Measurements from ENCODE around the gene PDGFA. TPM values are rescaled to one million over a fixed set of nuclear protein-coding genes. Genes with fewer than 3 reads are reported as not detected.

PDGFA gene
- total RNA-seq, 4 donors from 2014 or later: 7.0 to 23.7 (median 8.8) TPM

DNA sequence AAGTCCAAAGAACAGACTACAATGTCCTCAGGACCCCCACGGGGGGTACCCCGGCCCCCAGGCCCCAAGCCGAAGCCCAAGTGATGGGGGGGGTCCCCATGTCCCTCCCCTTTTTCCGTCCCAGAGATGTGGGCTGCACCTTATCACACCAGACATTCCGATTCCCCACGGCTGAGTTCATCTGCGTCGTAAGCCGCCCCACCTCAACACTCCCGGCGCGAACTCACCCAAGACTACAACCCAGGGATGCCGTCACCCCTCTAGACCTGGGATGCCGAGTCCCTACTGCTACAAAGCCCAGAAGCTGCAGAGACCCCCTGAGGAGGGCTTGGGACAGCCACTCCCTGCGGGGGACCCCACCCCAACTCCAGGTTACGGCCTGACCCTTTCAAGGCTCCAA lies 14.5 kb downstream of the PDGFA start:
- ATAC-seq (ENCODE audit: low FRiP score) (no peak), DNase-seq (ENCODE audit: low spot score) (no peak)
- no peak for TF ChIP-seq CTCF (IDR thresholded peaks at IDR 0.05)

- ATAC-seq (ENCODE audit: low FRiP score) (no peak), DNase-seq (ENCODE audit: low spot score) (no peak)
- no peak for TF ChIP-seq CTCF (IDR thresholded peaks at IDR 0.05)
Observed at GRCh38 chr7:504221-505111, 15.2 kb downstream of the PDGFA start.

DNA sequence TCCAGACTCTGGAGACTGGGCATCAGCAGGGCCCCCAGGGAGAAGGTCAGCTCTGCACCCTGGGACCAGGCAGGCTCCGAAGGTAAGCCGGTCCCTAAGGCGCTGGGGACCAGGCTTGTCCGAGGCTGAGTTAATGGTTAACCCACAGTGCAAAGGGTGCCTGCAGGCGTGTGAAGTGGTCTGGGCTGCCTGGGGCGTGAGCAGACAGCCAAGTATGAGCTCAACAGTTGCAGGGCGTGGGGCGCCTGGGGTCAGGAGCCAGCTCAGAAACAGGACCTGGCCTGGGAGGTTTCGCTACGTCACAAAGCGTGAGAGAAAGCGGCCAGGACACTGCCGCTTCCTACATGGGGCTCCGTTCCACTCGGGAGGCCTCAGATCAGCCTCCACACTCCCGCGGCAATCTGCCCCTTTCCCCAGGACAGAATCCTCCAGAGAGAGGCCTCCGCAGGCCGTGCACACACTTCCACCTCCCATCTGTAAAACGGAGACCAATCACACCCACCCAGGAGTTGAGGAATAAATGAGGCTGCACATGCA lies 16.0 kb downstream of the PDGFA start:
- no peak for ATAC-seq (ENCODE audit: low FRiP score)
- TF ChIP-seq CTCF (IDR thresholded peaks at IDR 0.05): no peak
- no peak for DNase-seq (ENCODE audit: low spot score)

DNA sequence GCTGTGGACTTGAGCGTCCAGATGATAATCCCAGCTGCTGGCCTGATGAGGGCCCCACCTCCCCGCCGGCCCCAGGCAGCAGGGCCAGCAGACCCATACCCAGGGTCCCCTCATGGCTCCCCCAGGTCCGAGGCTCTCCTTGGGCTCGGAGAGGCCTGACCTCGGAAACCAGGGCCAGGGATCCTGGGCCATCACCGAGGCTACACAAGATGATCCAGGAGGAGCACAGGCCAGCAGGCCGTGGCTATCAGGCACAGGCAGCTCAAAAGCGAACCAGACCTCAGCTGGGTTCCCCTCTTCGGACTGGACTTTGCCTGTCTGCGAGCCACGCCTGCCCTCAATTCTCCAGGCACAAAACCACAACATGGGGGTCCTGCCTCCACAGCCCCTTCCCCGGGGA lies 17.4 kb downstream of the PDGFA start:
- ATAC-seq (ENCODE audit: low FRiP score): no peak
- DNase-seq (ENCODE audit: low spot score): no peak
- no peak for TF ChIP-seq CTCF (IDR thresholded peaks at IDR 0.05)

DNA sequence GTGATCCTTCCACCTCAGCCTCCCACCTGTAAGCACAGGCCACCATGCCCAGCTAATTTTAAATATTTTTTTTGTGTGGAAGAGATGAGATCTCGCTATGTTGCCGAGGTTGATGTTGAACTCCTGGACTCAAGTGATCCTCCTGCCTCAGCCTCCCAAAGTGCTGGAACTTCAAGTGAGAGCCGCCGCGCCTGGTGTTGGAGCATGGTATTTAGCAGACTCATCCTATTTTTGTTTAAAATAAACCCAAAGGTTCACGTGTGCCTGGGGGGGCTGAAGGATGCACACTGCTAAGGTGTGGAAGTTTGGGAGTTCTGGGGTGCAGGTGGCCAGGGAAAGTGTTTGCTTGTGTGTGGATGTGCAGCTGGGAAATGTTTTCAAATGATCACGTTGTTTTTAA lies 18.1 kb downstream of the PDGFA start:
- DNase-seq (ENCODE audit: low spot score) (no peak), ATAC-seq (ENCODE audit: low FRiP score) (no peak)
- TF ChIP-seq CTCF (IDR thresholded peaks at IDR 0.05): no peak

DNA sequence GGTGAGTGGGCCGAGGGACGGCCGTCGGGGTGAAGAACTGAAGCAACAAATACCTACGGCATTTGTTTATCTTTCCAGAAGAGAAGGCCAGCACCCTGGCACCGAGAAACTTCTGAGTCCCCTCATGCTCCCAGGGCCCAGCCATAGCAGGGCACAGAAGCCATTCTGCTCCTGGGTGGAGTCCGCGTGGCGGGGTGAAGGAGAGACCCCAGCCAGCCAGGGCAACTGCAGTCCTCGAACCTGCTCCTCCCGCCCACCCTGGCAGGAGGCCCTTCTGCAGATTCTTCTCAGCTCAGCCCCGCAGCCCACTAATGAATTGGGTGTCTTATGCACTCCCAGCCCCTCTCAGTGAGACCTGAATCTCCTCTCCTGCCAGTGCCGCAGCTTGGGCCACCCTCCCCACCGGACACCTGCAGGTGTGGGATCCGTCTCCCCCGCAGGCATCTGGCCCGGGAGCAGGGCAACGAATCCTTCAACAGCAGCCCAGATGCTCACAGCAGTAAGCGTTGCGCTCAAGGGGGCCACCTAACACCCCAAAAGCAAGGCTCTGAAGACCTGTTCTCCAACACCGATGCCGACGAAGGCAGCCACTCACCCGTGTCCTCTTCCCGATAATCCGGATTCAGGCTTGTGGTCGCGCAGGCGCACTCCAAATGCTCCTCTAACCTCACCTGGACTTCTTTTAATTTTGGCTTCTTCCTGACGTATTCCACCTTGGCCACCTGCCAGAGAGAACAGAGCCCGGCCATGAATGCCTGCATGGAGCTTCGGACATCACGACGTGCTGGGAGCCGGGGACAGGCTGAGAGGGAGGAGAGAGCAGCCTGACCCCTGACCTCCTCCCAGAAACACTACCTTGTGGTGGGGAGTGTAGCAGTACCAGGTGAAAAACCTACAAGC lies 18.9 kb downstream of the PDGFA start:
- DNase-seq (ENCODE audit: low spot score) (no peak), ATAC-seq (ENCODE audit: low FRiP score) (no peak)
- no peak for TF ChIP-seq CTCF (IDR thresholded peaks at IDR 0.05)
